ENCODE measurements around the gene LYST. TPM values are rescaled to one million over a fixed set of nuclear protein-coding genes. Genes with fewer than 3 reads are reported as not detected.
"Not testable (repeated sequence)": the region's sequence is repeated elsewhere in the genome, so short reads cannot be mapped to it uniquely, and the experiment has no call there.

The LYST gene
- total and polyA plus RNA-seq, 4 experiments from 2014 or later = 4.2 to 35.2 (median 21.0) TPM

DNA sequence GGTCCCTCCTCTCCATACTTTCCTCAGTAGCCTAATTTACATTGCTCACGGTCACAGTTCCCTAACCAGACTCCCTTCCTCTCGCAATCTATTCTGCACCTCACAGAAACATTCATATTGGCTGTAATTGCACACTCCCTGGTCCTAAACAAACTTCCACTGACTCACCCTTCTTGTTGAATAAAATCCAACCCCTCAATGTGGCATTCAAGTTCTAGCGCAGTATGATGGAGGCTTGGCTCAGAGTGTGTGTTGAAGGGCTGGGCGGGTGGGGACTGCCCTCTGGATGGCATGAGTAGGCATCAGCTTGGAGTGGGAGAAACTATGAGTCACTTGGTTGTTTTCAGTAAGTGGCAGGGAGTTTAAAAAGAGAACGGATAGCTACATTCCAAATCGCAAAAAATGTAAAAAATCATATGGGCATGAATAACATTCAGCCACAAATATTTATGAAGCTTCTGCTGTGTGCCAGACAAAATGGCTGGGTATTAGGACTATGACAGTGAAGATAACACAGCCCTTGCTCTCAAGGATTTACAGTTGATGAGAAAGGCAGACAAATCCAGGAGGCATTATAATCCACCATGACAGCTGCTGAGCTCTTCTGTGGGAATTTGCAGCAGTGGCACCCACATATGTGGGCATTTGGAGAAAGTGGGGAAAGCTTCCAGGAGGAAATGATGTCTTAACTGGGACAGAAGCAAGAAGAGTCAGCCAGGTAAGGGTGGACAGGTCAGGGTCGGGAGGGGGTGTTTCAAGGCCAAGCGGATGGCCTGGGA, 42.2 kb upstream of the LYST start:
- Mint-ChIP-seq H3K4me3 (no peak overlapping the region), H3K9me3 (no peaks in the 10 kb centered on the region), H3K36me3 (no peaks in the 10 kb centered on the region), H3K27me3 (no peaks in the 10 kb centered on the region), H3K4me1 (peaks cover 0 to 2% (median 0%) of the 10 kb centered on the region in 4 donors), H3K27ac (peak overlapping the region in 1 of 7 donors; percentile 41)
- POLR2A ChIA-PET (ENCODE audit: partially characterized antibody) = no interaction called here
- Histone ChIP-seq H3K27me3 (ENCODE audit: insufficient read depth, low read length) (no peaks in the 10 kb centered on the region), H3K4me1 (ENCODE audit: insufficient read depth, low read length) (no peaks in the 10 kb centered on the region), H3K27ac (ENCODE audit: low read depth, low read length) (no peak overlapping the region), H3K4me3 (ENCODE audit: low read length in 2 of 2) (no peak overlapping the region), H3K36me3 (ENCODE audit: insufficient read depth, low read length) (no peaks in the 10 kb centered on the region), H3K9me3 (ENCODE audit: control insufficient read depth in 1 of 2, low read length in 2 of 2) (no peaks in the 10 kb centered on the region)
- DNase-seq = no peak
- intact Hi-C loops (cut with micrococcal nuclease) = no loop called here
- CTCF ChIA-PET (ENCODE audit: partially characterized antibody) = interaction anchor here (0.9 kb wide), 1 partner anchor 63 kb away, joined by 3 read pairs; no protein-coding TSS in a partner anchor

DNA sequence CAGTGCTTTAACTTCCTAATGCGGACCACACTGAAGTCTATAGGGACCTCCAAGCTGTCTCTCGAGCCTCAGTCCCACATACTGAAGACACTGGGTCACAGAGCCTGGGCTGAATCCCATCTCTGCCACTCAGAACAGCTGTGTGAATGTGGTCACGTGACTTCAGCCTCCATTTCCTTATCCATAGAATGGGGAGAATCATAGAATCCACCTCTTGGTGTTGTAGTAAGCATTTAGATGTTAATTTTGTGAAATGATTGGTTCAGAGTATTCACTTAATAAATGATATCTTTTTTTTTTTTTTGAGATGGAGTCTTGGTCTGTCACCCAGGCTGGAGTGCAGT, 41.2 kb upstream of the LYST start:
- no peak for DNase-seq
- intact Hi-C loops (cut with micrococcal nuclease) = no loop called here
- H3K27me3 Mint-ChIP-seq = no peaks in the 10 kb centered on the region
- H3K36me3 Mint-ChIP-seq = no peaks in the 10 kb centered on the region
- no peak overlapping the region for H3K4me3 ChIP-seq (ENCODE audit: low read length in 2 of 2)
- no peaks in the 10 kb centered on the region for H3K27me3 ChIP-seq (ENCODE audit: insufficient read depth, low read length)
- H3K9me3 ChIP-seq (ENCODE audit: control insufficient read depth in 1 of 2, low read length in 2 of 2) = no peaks in the 10 kb centered on the region
- H3K4me1 ChIP-seq (ENCODE audit: insufficient read depth, low read length) = no peaks in the 10 kb centered on the region
- no peaks in the 10 kb centered on the region for H3K9me3 Mint-ChIP-seq
- CTCF ChIA-PET (ENCODE audit: partially characterized antibody) = interaction anchor here (1.4 kb wide), 1 partner anchor 42 kb away, joined by 3 read pairs; no protein-coding TSS in a partner anchor
- no peak overlapping the region for H3K4me3 Mint-ChIP-seq
- no peaks in the 10 kb centered on the region for H3K36me3 ChIP-seq (ENCODE audit: insufficient read depth, low read length)
- H3K4me1 Mint-ChIP-seq = peaks cover 0 to 2% (median 0%) of the 10 kb centered on the region in 4 donors
- POLR2A ChIA-PET (ENCODE audit: partially characterized antibody) = no interaction called here
- no peak overlapping the region for H3K27ac Mint-ChIP-seq
- no peak overlapping the region for H3K27ac ChIP-seq (ENCODE audit: low read depth, low read length)

DNA sequence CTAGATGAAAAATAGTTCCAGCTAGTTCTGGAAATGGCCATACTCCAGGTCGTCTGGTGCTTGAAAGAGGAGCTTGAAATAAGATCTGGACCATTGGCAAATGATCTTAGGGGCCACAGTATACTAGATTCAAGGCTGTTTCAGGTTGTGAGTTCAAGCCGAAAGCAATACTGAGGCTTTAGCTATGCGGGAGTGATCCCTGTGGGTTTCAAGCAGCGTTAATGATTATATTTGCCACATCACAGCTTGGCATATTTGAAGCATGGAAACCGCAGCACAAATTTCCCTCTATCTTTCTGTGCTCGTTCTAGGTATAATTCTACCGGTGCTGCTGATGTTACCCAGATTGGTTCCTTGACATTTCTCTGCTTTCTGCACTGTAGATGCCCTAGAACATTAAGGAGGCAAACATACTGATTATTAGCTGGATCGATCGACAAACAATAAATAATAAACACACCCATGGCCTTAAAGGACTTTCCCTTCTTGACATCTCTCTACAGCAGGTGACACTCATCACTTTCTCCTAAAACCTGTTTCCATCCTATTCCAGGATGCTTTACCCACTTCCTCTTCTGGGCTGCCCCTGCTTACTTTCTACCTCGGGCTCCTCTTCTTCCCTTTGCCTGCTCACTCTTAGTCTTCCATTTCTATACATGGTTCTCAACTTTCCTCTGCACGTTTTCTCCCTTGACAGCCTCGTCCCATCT, 40.6 kb upstream of the LYST start:
- Mint-ChIP-seq H3K36me3 (no peaks in the 10 kb centered on the region), H3K27me3 (no peaks in the 10 kb centered on the region), H3K4me3 (no peak overlapping the region), H3K9me3 (no peaks in the 10 kb centered on the region), H3K27ac (no peak overlapping the region), H3K4me1 (peaks cover 0 to 2% (median 0%) of the 10 kb centered on the region in 4 donors)
- Histone ChIP-seq H3K27ac (ENCODE audit: low read depth, low read length) (no peak overlapping the region), H3K4me1 (ENCODE audit: insufficient read depth, low read length) (no peaks in the 10 kb centered on the region), H3K36me3 (ENCODE audit: insufficient read depth, low read length) (no peaks in the 10 kb centered on the region), H3K9me3 (ENCODE audit: control insufficient read depth in 1 of 2, low read length in 2 of 2) (no peaks in the 10 kb centered on the region), H3K4me3 (ENCODE audit: low read length in 2 of 2) (no peak overlapping the region), H3K27me3 (ENCODE audit: insufficient read depth, low read length) (no peaks in the 10 kb centered on the region)
- DNase-seq = no peak
- ChIA-PET CTCF (ENCODE audit: partially characterized antibody) (interaction anchor here (1.4 kb wide), 1 partner anchor 42 kb away, joined by 3 read pairs; no protein-coding TSS in a partner anchor), POLR2A (ENCODE audit: partially characterized antibody) (no interaction called here)
- intact Hi-C loops (cut with micrococcal nuclease) = no loop called here

DNA sequence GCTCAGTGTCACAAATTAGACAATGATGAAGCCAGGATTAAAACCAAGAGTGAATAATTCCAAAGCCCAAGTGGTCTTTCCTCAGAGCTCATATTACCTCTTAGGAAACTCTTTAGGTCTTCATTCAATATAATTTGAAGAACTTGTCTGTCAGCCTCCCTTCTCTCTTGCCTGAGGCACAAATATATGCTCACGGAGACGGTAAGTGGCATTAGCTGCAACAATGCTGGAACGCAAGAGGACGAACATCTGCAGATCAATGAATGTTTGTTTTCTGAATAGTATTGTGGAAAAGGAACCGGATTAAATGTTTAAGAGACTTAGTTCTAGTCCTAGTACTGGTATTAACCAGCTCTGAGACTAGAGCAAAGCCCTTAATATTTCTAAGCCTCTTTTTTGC, 39.7 kb upstream of the LYST start:
- Histone ChIP-seq H3K36me3 (ENCODE audit: insufficient read depth, low read length) (no peaks in the 10 kb centered on the region), H3K4me1 (ENCODE audit: insufficient read depth, low read length) (no peaks in the 10 kb centered on the region), H3K27ac (ENCODE audit: low read depth, low read length) (no peak overlapping the region), H3K9me3 (ENCODE audit: control insufficient read depth in 1 of 2, low read length in 2 of 2) (no peaks in the 10 kb centered on the region), H3K27me3 (ENCODE audit: insufficient read depth, low read length) (no peaks in the 10 kb centered on the region), H3K4me3 (ENCODE audit: low read length in 2 of 2) (no peak overlapping the region)
- Mint-ChIP-seq H3K4me3 (no peak overlapping the region), H3K27me3 (no peaks in the 10 kb centered on the region), H3K9me3 (no peaks in the 10 kb centered on the region), H3K4me1 (peaks cover 0 to 2% (median under 1%) of the 10 kb centered on the region in 4 donors), H3K27ac (peak overlapping the region in 1 of 7 donors; percentile 8), H3K36me3 (no peaks in the 10 kb centered on the region)
- ChIA-PET CTCF (ENCODE audit: partially characterized antibody) (interaction anchor here (1.4 kb wide), 1 partner anchor 41 kb away, joined by 3 read pairs; no protein-coding TSS in a partner anchor), POLR2A (ENCODE audit: partially characterized antibody) (no interaction called here)
- DNase-seq = no peak
- intact Hi-C loops (cut with micrococcal nuclease) = no loop called here

DNA sequence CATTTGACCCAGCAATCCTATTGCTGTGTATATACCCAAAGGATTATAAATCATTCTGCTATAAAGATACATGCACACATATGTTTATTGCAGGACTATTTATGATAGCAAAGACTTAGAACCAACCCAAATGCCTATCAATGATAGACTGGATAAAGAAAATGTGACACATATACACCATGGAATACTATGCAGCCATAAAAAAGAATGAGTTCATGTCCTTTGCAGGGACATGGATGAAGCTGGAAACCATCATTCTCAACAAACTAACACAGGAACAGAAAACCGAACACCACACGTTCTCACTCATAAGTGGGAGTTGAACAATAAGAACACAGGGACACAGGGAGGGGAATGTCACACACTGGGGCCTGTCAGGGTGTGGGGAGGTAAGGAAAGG, 37.1 kb upstream of the LYST start:
- not testable (repeated sequence) for H3K4me1 Mint-ChIP-seq; H3K4me3 ChIP-seq (ENCODE audit: low read length in 2 of 2)

DNA sequence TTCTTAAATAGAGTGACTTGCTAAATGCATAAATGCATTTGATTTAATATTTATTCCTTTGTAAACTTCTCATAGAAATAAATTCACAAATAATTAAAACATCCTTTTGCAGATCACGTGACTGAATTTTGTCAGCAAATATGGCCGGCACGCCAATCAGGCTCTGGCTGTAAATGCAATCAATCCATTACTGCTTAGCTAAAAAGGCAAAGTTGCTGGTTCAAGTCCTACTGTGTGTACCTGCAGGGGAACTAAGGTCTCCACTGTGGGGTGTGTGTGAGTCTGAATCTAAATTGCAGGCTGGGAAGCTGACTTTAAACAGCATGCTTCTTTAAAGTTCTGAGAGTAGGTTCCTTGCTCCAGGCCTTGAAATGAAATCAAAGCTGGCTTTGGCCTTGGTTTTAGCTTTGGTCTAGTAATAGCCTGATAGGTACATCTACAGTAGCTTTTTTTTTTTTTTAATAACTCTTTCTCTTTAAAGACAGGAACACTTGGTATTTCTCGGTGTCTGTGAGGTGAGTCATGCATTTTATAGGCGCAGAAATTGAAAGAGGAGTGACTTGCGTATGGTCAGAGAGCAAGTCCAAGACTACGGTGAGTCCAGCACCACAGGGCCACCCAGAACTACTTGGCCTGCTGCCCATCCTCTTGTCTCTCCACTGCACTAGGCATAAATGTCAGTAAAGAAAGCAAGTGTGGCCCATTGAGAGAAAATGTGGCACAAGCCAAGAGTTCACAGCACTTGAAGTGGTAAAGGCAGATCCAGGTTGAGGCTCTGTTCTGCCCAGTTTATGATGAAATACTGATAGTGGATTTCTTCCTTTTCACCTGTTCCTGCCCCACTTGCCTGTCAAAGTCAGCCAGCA, 36.2 kb upstream of the LYST start:
- no peaks in the 10 kb centered on the region for H3K4me1 ChIP-seq (ENCODE audit: insufficient read depth, low read length)
- intact Hi-C loops (cut with micrococcal nuclease) = no loop called here
- no peaks in the 10 kb centered on the region for H3K36me3 ChIP-seq (ENCODE audit: insufficient read depth, low read length)
- ChIA-PET POLR2A (ENCODE audit: partially characterized antibody) (no interaction called here), CTCF (ENCODE audit: partially characterized antibody) (interaction anchor here (1.5 kb wide), 2 partner anchors 15 to 69 kb away, joined by 3 to 7 read pairs; no protein-coding TSS in a partner anchor)
- H3K9me3 ChIP-seq (ENCODE audit: control insufficient read depth in 1 of 2, low read length in 2 of 2) = no peaks in the 10 kb centered on the region
- no peaks in the 10 kb centered on the region for H3K27me3 ChIP-seq (ENCODE audit: insufficient read depth, low read length)
- Mint-ChIP-seq H3K36me3 (no peaks in the 10 kb centered on the region), H3K27ac (peak overlapping the region in 1 of 7 donors; percentile 49), H3K27me3 (no peaks in the 10 kb centered on the region), H3K4me1 (peaks cover 0 to 6% (median 3%) of the 10 kb centered on the region in 4 donors), H3K4me3 (no peak overlapping the region), H3K9me3 (no peaks in the 10 kb centered on the region)
- no peak for DNase-seq
- no peak overlapping the region for H3K4me3 ChIP-seq (ENCODE audit: low read length in 2 of 2)
- no peak overlapping the region for H3K27ac ChIP-seq (ENCODE audit: low read depth, low read length)

More for the DNA sequence above, 37.1 kb upstream of the LYST start:
- CTCF ChIA-PET (ENCODE audit: partially characterized antibody) = interaction anchor here (1.5 kb wide), 1 partner anchor 14 kb away, joined by 3 read pairs; no protein-coding TSS in a partner anchor
- intact Hi-C loops (cut with micrococcal nuclease); H3K27me3 Mint-ChIP-seq; H3K9me3 Mint-ChIP-seq; H3K27ac ChIP-seq (ENCODE audit: low read depth, low read length); H3K27ac Mint-ChIP-seq; H3K4me1 ChIP-seq (ENCODE audit: insufficient read depth, low read length); DNase-seq; H3K9me3 ChIP-seq (ENCODE audit: control insufficient read depth in 1 of 2, low read length in 2 of 2); H3K36me3 ChIP-seq (ENCODE audit: insufficient read depth, low read length); H3K36me3 Mint-ChIP-seq; H3K4me3 Mint-ChIP-seq; H3K27me3 ChIP-seq (ENCODE audit: insufficient read depth, low read length); POLR2A ChIA-PET (ENCODE audit: partially characterized antibody): not testable (repeated sequence)

DNA sequence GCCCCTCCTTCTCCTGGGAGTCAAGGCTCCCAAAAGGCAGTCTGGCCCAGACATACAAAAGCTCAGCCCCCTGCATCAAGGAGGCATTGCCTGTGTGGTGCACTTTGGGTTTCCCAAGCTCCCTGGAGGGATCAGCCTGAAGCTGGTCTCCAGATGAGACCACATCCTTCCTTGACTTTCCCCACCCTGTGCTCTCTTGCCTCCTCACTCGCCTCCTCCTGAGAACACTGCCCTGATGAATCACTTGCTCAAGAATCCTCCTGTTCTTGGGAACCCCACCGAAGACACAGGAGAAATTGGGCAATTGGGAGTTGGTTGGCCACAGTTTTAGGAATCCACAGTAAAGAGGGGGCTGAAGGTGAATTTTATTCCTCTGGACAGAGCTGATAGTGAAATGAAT, 34.8 kb upstream of the LYST start:
- ChIA-PET POLR2A (ENCODE audit: partially characterized antibody) (no interaction called here), CTCF (ENCODE audit: partially characterized antibody) (interaction anchor here (0.8 kb wide), 1 partner anchor 71 kb away, joined by 3 read pairs; no protein-coding TSS in a partner anchor)
- Mint-ChIP-seq H3K4me1 (peaks cover 0 to 6% (median 2%) of the 10 kb centered on the region in 4 donors), H3K36me3 (no peaks in the 10 kb centered on the region), H3K27me3 (no peaks in the 10 kb centered on the region), H3K4me3 (no peak overlapping the region), H3K27ac (no peak overlapping the region), H3K9me3 (no peaks in the 10 kb centered on the region)
- no peaks in the 10 kb centered on the region for H3K9me3 ChIP-seq (ENCODE audit: control insufficient read depth in 1 of 2, low read length in 2 of 2)
- H3K36me3 ChIP-seq (ENCODE audit: insufficient read depth, low read length) = no peaks in the 10 kb centered on the region
- no peak overlapping the region for H3K4me3 ChIP-seq (ENCODE audit: low read length in 2 of 2)
- intact Hi-C loops (cut with micrococcal nuclease) = no loop called here
- no peak overlapping the region for H3K27ac ChIP-seq (ENCODE audit: low read depth, low read length)
- H3K4me1 ChIP-seq (ENCODE audit: insufficient read depth, low read length) = no peaks in the 10 kb centered on the region
- DNase-seq = no peak
- H3K27me3 ChIP-seq (ENCODE audit: insufficient read depth, low read length) = no peaks in the 10 kb centered on the region

Data from CD4-positive, alpha-beta memory T cell (primary cell).